ENCODE data around the gene MMP17. TPM values are rescaled to one million over a fixed set of nuclear protein-coding genes. Genes with fewer than 3 reads are reported as not detected.
"Not testable (repeated sequence)": the region's sequence is repeated elsewhere in the genome, so short reads cannot be mapped to it uniquely, and the experiment has no call there.

Gene MMP17
- total RNA-seq, 2 donors from 2014 or later = not detected

DNA sequence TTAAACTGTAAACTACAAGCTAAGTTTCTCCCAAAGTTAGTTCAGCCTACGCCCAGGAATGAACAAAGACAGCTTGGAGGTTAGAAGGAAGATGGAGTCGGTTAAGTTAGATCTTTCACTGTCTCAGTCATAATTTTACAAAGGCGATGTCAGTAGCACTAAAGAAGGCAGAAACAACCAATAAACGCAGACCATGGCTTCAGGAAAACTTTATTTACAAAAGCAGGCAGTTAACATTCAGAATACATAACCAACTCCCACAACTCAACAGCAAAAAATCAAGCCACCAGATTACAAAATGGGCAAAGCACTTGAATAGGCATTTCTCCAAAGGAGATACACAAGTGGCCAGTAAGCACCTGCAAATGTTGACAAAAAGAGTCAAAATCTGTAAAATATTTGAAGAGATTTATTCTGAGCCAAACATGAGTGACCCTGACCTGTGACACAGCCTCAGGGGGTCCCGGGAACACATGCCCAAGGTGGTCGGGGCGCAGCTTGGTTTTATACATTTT lies 57.4 kb downstream of the MMP17 start:
- no peak for ATAC-seq
- DNase-seq (ENCODE audit: low spot score in 2 of 2) = no peak
- no peaks in the 10 kb centered on the region for H3K36me3 Mint-ChIP-seq
- H3K27ac Mint-ChIP-seq = no peak overlapping the region
- H3K9me3 Mint-ChIP-seq = peaks cover 5 to 7% of the 10 kb centered on the region in 2 donors

DNA sequence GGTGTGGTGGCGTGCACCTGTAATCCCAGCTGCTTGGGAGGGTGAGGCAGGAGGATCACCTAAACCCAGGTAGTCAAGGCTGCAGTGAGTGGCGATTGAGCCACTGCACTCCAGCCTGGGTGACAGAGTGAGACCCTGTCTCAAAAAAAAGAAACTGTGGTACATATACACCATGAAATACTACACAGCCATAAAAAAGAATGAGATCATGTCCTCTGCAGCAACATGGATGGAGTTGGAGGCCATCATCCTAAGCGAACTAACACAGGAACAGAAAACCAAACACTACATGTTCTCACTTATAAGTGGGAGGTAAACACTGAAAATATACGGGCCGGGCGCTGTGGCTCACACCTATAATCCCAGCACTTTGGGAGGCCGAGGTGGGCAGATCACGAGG lies 63.5 kb downstream of the MMP17 start:
- ATAC-seq; DNase-seq (ENCODE audit: low spot score in 2 of 2); H3K36me3 Mint-ChIP-seq; H3K9me3 Mint-ChIP-seq; H3K27ac Mint-ChIP-seq: not testable (repeated sequence)

GRCh38 chr12:131892711-131893604 lies 64.8 kb downstream of the MMP17 start:
- ATAC-seq = no peak

DNA sequence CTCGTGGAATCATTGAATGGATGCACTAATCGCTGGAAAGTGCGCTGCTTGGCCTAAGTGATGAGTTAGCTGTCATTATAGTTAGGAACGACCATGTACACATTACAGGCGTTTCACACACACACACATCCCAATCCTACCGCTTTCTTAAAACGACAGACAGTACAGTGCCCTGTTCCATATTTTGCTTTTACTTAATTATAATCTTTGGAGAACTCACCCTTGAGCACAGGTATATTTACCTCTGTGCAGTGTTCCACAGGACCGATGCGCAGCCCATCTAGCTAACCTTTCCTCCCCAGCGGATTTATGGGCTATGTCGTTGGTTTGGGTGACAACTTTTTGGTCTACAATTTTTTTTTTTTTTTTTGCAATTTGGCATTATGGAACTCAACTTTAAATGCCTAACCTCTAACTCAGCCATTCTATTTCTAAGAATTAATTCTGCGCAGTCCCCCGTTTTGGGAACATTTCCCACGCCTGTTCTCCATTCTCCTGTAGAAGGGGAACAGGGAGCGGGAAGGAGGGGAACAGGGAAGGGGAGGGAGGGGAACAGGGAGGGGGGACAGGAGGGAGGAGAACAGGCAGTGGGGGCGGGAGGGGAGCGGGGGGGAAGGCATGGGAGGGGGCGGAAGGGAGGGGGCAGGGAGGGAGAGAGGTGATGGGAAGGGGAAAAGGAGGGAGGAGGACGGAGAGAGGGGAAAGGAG lies 65.6 kb downstream of the MMP17 start:
- no peak for ATAC-seq
- no peaks in the 10 kb centered on the region for H3K9me3 Mint-ChIP-seq
- DNase-seq (ENCODE audit: low spot score in 2 of 2) = no peak
- no peak overlapping the region for H3K27ac Mint-ChIP-seq
- H3K36me3 Mint-ChIP-seq = no peaks in the 10 kb centered on the region

More at GRCh38 chr12:131892711-131893604, 64.8 kb downstream of the MMP17 start:
- DNase-seq (ENCODE audit: low spot score in 2 of 2) = no peak
- H3K9me3 Mint-ChIP-seq = no peaks in the 10 kb centered on the region
- no peaks in the 10 kb centered on the region for H3K36me3 Mint-ChIP-seq
- no peak overlapping the region for H3K27ac Mint-ChIP-seq

- Mint-ChIP-seq H3K27ac (peak within 1 kb of the TSS; percentile 60 to 64), H3K9me3 (no peaks in the 10 kb centered on the region), H3K36me3 (no peaks in the 10 kb centered on the region)
- DNase-seq (ENCODE audit: low spot score in 2 of 2) = peak; percentile 92 to 96
- peak; percentile 76 to 82 for ATAC-seq
Measured at GRCh38 chr12:131894313-131894860, 66.2 kb downstream of the MMP17 start, which contains the start of gene ULK1. Gene ULK1, plus strand, starts transcription at chr12:131894622. Its CDS starts 380 bp downstream, at chr12:131895002.

DNA sequence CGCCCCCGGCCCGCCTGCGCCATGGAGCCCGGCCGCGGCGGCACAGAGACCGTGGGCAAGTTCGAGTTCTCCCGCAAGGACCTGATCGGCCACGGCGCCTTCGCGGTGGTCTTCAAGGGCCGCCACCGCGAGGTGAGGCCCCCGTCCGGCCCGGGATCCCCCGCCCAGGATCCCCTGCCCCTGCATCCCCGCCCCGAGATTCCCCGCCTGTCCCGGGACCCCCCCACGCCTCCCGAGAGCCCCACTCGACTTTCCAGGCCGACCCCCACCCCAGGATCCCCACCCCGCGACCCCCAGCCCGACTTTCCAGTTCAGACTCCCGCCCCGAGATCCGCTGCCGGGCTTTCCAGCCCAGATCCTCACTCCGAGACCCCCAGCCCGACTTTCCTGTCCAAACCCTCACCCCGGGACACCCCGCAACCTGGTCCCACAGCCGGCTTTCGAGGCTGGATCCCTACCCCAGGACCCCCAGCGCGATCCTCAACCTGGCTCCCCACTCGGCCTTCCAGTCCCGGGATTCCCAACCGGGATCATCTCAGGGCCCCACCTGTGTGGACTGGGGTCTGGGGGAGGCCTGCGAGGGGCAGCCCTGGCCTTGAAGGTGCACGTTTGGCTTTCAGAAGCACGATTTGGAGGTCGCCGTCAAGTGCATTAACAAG lies 66.9 kb downstream of the MMP17 start:
- Mint-ChIP-seq H3K27ac (peak overlapping the region; percentile 60 to 64), H3K9me3 (no peaks in the 10 kb centered on the region), H3K36me3 (no peaks in the 10 kb centered on the region)
- ATAC-seq = no peak
- no peak for DNase-seq (ENCODE audit: low spot score in 2 of 2)

GRCh38 chr12:131895640-131896079 lies 67.5 kb downstream of the MMP17 start:
- Mint-ChIP-seq H3K9me3 (no peaks in the 10 kb centered on the region), H3K36me3 (no peaks in the 10 kb centered on the region), H3K27ac (peak overlapping the region; percentile 60 to 64)
- peak in 1 of 2 donors; percentile 31 for DNase-seq (ENCODE audit: low spot score in 2 of 2)
- ATAC-seq = no peak

GRCh38 chr12:131896080-131896810 lies 68.1 kb downstream of the MMP17 start:
- no peaks in the 10 kb centered on the region for H3K9me3 Mint-ChIP-seq
- DNase-seq (ENCODE audit: low spot score in 2 of 2) = peak; percentile 72 to 78
- H3K36me3 Mint-ChIP-seq = no peaks in the 10 kb centered on the region
- peak; percentile 81 to 86 for ATAC-seq
- H3K27ac Mint-ChIP-seq = peak overlapping the region in 1 of 2 donors; percentile 64

DNA sequence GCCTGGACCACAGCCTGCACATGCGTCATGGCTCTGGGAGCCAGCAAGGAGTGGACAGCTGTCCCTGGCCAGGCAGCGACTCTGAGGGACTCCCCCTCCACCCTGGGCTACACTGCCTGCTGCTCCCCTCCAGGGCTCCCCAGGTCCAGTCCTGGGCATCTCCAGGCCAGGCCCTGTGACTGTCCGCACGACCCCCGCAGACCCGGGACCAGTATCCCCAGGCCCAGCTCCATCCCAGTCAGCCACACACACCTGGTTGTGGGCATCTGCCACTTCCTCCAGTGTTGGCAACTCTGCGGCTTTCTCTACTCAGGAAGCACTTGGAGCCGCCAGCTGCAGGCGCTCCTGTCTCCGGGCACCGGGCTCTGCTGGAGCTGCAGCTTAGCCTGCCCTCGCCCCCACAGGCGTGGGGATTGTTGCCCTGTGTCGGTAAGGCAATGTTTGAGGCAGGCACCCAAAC lies 68.6 kb downstream of the MMP17 start:
- DNase-seq (ENCODE audit: low spot score in 2 of 2) (no peak), ATAC-seq (no peak)
- Mint-ChIP-seq H3K9me3 (no peaks in the 10 kb centered on the region), H3K36me3 (no peaks in the 10 kb centered on the region), H3K27ac (peak overlapping the region; percentile 22 to 49)

DNA sequence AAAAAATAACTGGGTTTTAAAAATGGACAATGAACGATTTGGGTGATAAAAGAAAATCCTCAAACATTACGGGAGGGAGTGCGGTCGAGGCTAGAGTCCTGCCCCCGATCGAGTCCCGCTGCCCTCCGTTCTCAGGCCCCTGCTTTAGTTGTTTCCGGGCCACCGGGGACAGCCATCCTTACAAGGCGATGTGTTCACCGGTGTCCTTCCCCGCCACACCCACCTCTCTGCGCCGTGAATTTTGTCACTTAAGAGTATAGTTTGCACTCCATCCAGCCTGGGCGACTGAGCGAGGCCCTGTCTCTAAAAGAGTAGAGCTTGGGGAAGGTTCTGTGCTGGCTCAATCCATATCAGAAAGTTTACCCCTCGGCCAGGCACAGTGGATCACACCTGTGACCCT lies 69.1 kb downstream of the MMP17 start:
- DNase-seq (ENCODE audit: low spot score in 2 of 2) = no peak
- H3K36me3 Mint-ChIP-seq = no peaks in the 10 kb centered on the region
- no peaks in the 10 kb centered on the region for H3K9me3 Mint-ChIP-seq
- ATAC-seq = no peak
- H3K27ac Mint-ChIP-seq = peak overlapping the region in 1 of 2 donors; percentile 49

GRCh38 chr12:131897875-131898274 lies 69.7 kb downstream of the MMP17 start:
- no peaks in the 10 kb centered on the region for H3K9me3 Mint-ChIP-seq
- no peak for DNase-seq (ENCODE audit: low spot score in 2 of 2)
- no peak overlapping the region for H3K27ac Mint-ChIP-seq
- ATAC-seq = no peak
- no peaks in the 10 kb centered on the region for H3K36me3 Mint-ChIP-seq

DNA sequence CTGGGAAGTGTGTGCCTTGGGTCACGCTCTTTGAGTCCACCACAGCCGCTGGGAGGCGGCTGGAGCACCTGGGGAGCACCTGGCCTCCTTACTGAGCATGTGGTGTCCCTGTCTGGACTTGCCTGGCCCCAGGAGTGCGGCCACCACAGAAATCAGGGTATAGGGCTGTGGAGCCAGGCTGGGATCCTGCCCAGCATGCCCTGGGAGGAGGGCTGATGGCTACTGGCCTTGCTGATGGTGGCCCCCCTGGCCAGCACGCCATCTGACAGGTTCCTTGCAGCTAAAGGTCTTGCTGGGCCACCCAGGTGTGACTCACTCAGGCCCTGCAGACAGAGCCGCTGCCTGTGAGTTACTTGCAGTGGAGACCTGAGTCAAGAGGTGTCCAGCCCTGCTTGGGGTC lies 72.2 kb downstream of the MMP17 start:
- Mint-ChIP-seq H3K9me3 (no peaks in the 10 kb centered on the region), H3K36me3 (no peaks in the 10 kb centered on the region), H3K27ac (peak overlapping the region in 1 of 2 donors; percentile 78)
- ATAC-seq = no peak
- no peak for DNase-seq (ENCODE audit: low spot score in 2 of 2)

Other genes starting within 250 kb of the MMP17 start
- gene SFSWAP, start 117.3 kb upstream of the MMP17 start, total RNA-seq = 10 to 100 TPM; 54.9 to 64.0 TPM
- 10 to 100 TPM; 17.1 to 33.9 TPM for gene ULK1, start 66.2 kb downstream of the MMP17 start, total RNA-seq
- gene PUS1, start 100.9 kb downstream of the MMP17 start, total RNA-seq = 10 to 100 TPM; 16.6 to 49.9 TPM
- 10 to 100 TPM; 55.6 to 57.4 TPM for gene EP400, start 121.5 kb downstream of the MMP17 start, total RNA-seq